ENCODE measurements around the gene MEIOSIN. TPM values are rescaled to one million over a fixed set of nuclear protein-coding genes. Genes with fewer than 3 reads are reported as not detected.
"Not testable (repeated sequence)": the region's sequence is repeated elsewhere in the genome, so short reads cannot be mapped to it uniquely, and the experiment has no call there.

Gene MEIOSIN
- total and polyA plus RNA-seq, 2 donors, result not detected

GRCh38 chr19:45739498-45740439, 6.5 kb downstream of the MEIOSIN start:
- Histone ChIP-seq H3K4me3 (ENCODE audit: low read depth, low read length) (no peak overlapping the region), H3K4me1 (ENCODE audit: insufficient read depth) (no peaks in the 10 kb centered on the region), H3K27ac (ENCODE audit: low read depth) (no peak overlapping the region), H3K36me3 (ENCODE audit: insufficient read depth) (no peaks in the 10 kb centered on the region)
- 86% methylated on average over 10 of the region's 10 CpGs for WGBS
- DNase-seq (ENCODE audit: extremely low spot score), result no peak

GRCh38 chr19:45742969-45743368, 9.7 kb downstream of the MEIOSIN start:
- no peak overlapping the region for H3K4me3 ChIP-seq (ENCODE audit: low read depth, low read length)

GRCh38 chr19:45745606-45746005, 12.4 kb downstream of the MEIOSIN start:
- Histone ChIP-seq H3K4me3 (ENCODE audit: low read depth, low read length) (no peak overlapping the region), H3K36me3 (ENCODE audit: insufficient read depth) (no peaks in the 10 kb centered on the region), H3K27ac (ENCODE audit: low read depth) (no peak overlapping the region), H3K4me1 (ENCODE audit: insufficient read depth) (no peaks in the 10 kb centered on the region)
- DNase-seq (ENCODE audit: extremely low spot score), result no peak
- 85% methylated on average over 6 of the region's 6 CpGs for WGBS

More at GRCh38 chr19:45742969-45743368, 9.7 kb downstream of the MEIOSIN start:
- WGBS, result 61% methylated on average over 4 of the region's 4 CpGs
- Histone ChIP-seq H3K4me1 (ENCODE audit: insufficient read depth) (no peaks in the 10 kb centered on the region), H3K27ac (ENCODE audit: low read depth) (no peak overlapping the region), H3K36me3 (ENCODE audit: insufficient read depth) (no peaks in the 10 kb centered on the region)
- no peak for DNase-seq (ENCODE audit: extremely low spot score)

GRCh38 chr19:45746866-45747265, 13.6 kb downstream of the MEIOSIN start:
- no peak for DNase-seq (ENCODE audit: extremely low spot score)
- 70% methylated on average over 5 of the region's 5 CpGs for WGBS
- Histone ChIP-seq H3K36me3 (ENCODE audit: insufficient read depth) (no peaks in the 10 kb centered on the region), H3K27ac (ENCODE audit: low read depth) (no peak overlapping the region), H3K4me1 (ENCODE audit: insufficient read depth) (no peaks in the 10 kb centered on the region), H3K4me3 (ENCODE audit: low read depth, low read length) (no peak overlapping the region)

- no peak for DNase-seq (ENCODE audit: extremely low spot score)
- no peak overlapping the region for H3K27ac ChIP-seq (ENCODE audit: low read depth)
- H3K36me3 ChIP-seq (ENCODE audit: insufficient read depth), result no peaks in the 10 kb centered on the region
- no peak overlapping the region for H3K4me3 ChIP-seq (ENCODE audit: low read depth, low read length)
- 75% methylated on average over 5 of the region's 5 CpGs for WGBS
- no peaks in the 10 kb centered on the region for H3K4me1 ChIP-seq (ENCODE audit: insufficient read depth)
These were observed 14.3 kb downstream of the MEIOSIN start for GRCh38 chr19:45747513-45747912.

- H3K36me3 ChIP-seq (ENCODE audit: insufficient read depth); DNase-seq (ENCODE audit: extremely low spot score); H3K27ac ChIP-seq (ENCODE audit: low read depth); H3K4me1 ChIP-seq (ENCODE audit: insufficient read depth); H3K4me3 ChIP-seq (ENCODE audit: low read depth, low read length): not testable (repeated sequence)
- WGBS, result 89% methylated on average over 10 of the region's 10 CpGs
These were observed 18.2 kb downstream of the MEIOSIN start for GRCh38 chr19:45751483-45751882.

GRCh38 chr19:45752639-45753038, 19.4 kb downstream of the MEIOSIN start:
- H3K36me3 ChIP-seq (ENCODE audit: insufficient read depth), result no peaks in the 10 kb centered on the region
- no peak overlapping the region for H3K4me3 ChIP-seq (ENCODE audit: low read depth, low read length)
- H3K4me1 ChIP-seq (ENCODE audit: insufficient read depth), result no peaks in the 10 kb centered on the region
- H3K27ac ChIP-seq (ENCODE audit: low read depth), result no peak overlapping the region
- DNase-seq (ENCODE audit: extremely low spot score), result no peak
- WGBS, result 93% methylated on average over 12 of the region's 12 CpGs

GRCh38 chr19:45753548-45753947, 20.3 kb downstream of the MEIOSIN start:
- DNase-seq (ENCODE audit: extremely low spot score), result no peak
- 60% methylated on average over 6 of the region's 6 CpGs for WGBS
- H3K36me3 ChIP-seq (ENCODE audit: insufficient read depth), result no peaks in the 10 kb centered on the region

GRCh38 chr19:45754323-45754722, 21.1 kb downstream of the MEIOSIN start:
- Histone ChIP-seq H3K36me3 (ENCODE audit: insufficient read depth) (no peaks in the 10 kb centered on the region), H3K27ac (ENCODE audit: low read depth) (no peak overlapping the region), H3K4me3 (ENCODE audit: low read depth, low read length) (no peak overlapping the region), H3K4me1 (ENCODE audit: insufficient read depth) (no peaks in the 10 kb centered on the region)
- WGBS, result 95% methylated on average over 8 of the region's 8 CpGs
- DNase-seq (ENCODE audit: extremely low spot score), result no peak

More at GRCh38 chr19:45753548-45753947, 20.3 kb downstream of the MEIOSIN start:
- Histone ChIP-seq H3K4me3 (ENCODE audit: low read depth, low read length) (no peak overlapping the region), H3K27ac (ENCODE audit: low read depth) (no peak overlapping the region), H3K4me1 (ENCODE audit: insufficient read depth) (no peaks in the 10 kb centered on the region)

GRCh38 chr19:45757695-45758094, 24.5 kb downstream of the MEIOSIN start:
- H3K36me3 ChIP-seq (ENCODE audit: insufficient read depth), result no peaks in the 10 kb centered on the region
- WGBS, result 83% methylated on average over 9 of the region's 9 CpGs
- no peak overlapping the region for H3K4me3 ChIP-seq (ENCODE audit: low read depth, low read length)
- no peaks in the 10 kb centered on the region for H3K4me1 ChIP-seq (ENCODE audit: insufficient read depth)
- H3K27ac ChIP-seq (ENCODE audit: low read depth), result no peak overlapping the region
- no peak for DNase-seq (ENCODE audit: extremely low spot score)

- no peak for DNase-seq (ENCODE audit: extremely low spot score)
- Histone ChIP-seq H3K36me3 (ENCODE audit: insufficient read depth) (no peaks in the 10 kb centered on the region), H3K27ac (ENCODE audit: low read depth) (no peak overlapping the region), H3K4me1 (ENCODE audit: insufficient read depth) (no peaks in the 10 kb centered on the region), H3K4me3 (ENCODE audit: low read depth, low read length) (no peak overlapping the region)
- WGBS, result 82% methylated on average over 9 of the region's 9 CpGs
These were observed 25.7 kb downstream of the MEIOSIN start for GRCh38 chr19:45758921-45759320.

- Histone ChIP-seq H3K27ac (ENCODE audit: low read depth) (no peak overlapping the region), H3K4me3 (ENCODE audit: low read depth, low read length) (no peak overlapping the region), H3K36me3 (ENCODE audit: insufficient read depth) (no peaks in the 10 kb centered on the region), H3K4me1 (ENCODE audit: insufficient read depth) (no peaks in the 10 kb centered on the region)
- no peak for DNase-seq (ENCODE audit: extremely low spot score)
- WGBS, result 84% methylated on average over 17 of the region's 17 CpGs
These were observed 28.5 kb downstream of the MEIOSIN start for GRCh38 chr19:45761714-45762113.

GRCh38 chr19:45762870-45763631, 29.8 kb downstream of the MEIOSIN start:
- no peak overlapping the region for H3K4me3 ChIP-seq (ENCODE audit: low read depth, low read length)
- H3K4me1 ChIP-seq (ENCODE audit: insufficient read depth), result no peaks in the 10 kb centered on the region
- no peaks in the 10 kb centered on the region for H3K36me3 ChIP-seq (ENCODE audit: insufficient read depth)
- WGBS, result 90% methylated on average over 15 of the region's 15 CpGs
- H3K27ac ChIP-seq (ENCODE audit: low read depth), result no peak overlapping the region
- no peak for DNase-seq (ENCODE audit: extremely low spot score)
